Neutrophil (primary cell): ENCODE data around the gene GABBR1.
"Not testable (repeated sequence)": the region's sequence is repeated elsewhere in the genome, so short reads cannot be mapped to it uniquely, and the experiment has no call there.

Experiments used
- H3K27ac ChIP-seq: fragments of 200-600 bp; sonication (generic); 2 replicates; pipeline ENCODE4 v1.5.1; 2016; ENCODE audit warnings: mild to moderate bottlenecking, moderate library complexity
- H3K27me3 ChIP-seq: fragments of 200-600 bp; sonication (generic); 2 replicates; pipeline ENCODE4 v1.6.0; 2016; ENCODE audit warnings: mild to moderate bottlenecking
- H3K36me3 ChIP-seq: fragments of 200-600 bp; sonication (generic); 2 replicates; pipeline ENCODE4 v1.5.1; 2017
- H3K4me1 ChIP-seq, 2 experiments: fragments of 200-600 bp in 1 of 2; sonication (generic) in 1 of 2; 1 replicate in 1 of 2; 2 replicates in 1 of 2; pipeline versions ENCODE4 v1.5.1 to v1.6.1; 2013 to 2016; ENCODE audit warnings: low read depth in 1 of 2, low read length in 1 of 2, mild to moderate bottlenecking in 1 of 2, moderate library complexity in 1 of 2; ENCODE audit not compliant: control insufficient read depth in 1 of 2, insufficient read depth in 1 of 2
- H3K4me3 ChIP-seq, 2 experiments: fragments of 200-600 bp in 1 of 2; sonication (generic) in 1 of 2; 1 replicate in 1 of 2; 2 replicates in 1 of 2; pipeline ENCODE4 v1.5.1; 2013 to 2016; ENCODE audit warnings: low read depth in 1 of 2, low read length in 1 of 2, mild to moderate bottlenecking in 1 of 2, moderate library complexity in 1 of 2
- H3K9me3 ChIP-seq: fragments of 200-600 bp; sonication (generic); 2 replicates; pipeline ENCODE4 v1.5.1; 2016
- CTCF ChIP-seq: fragments of 200-600 bp; sonication (generic); IDR thresholded peaks from 2 replicates; pipeline ENCODE4 v1.5.1; 2016; ENCODE audit warnings: antibody characterized with exemption

GABBR1 gene

GRCh38 chr6:29671026-29671425 lies 38.0 kb upstream of the GABBR1 start:
- Histone ChIP-seq H3K27me3 (peaks cover 52% of the 10 kb centered on the region), H3K9me3 (no peaks in the 10 kb centered on the region), H3K27ac (no peak overlapping the region), H3K4me3 (no peak overlapping the region), H3K4me1 (no peaks in the 10 kb centered on the region), H3K36me3 (no peaks in the 10 kb centered on the region)
- TF ChIP-seq CTCF, result no peak

- H3K4me1 ChIP-seq, result no peaks in the 10 kb centered on the region
- no peak overlapping the region for H3K4me3 ChIP-seq
- TF ChIP-seq CTCF, result no peak
- H3K27ac ChIP-seq, result no peak overlapping the region
- no peaks in the 10 kb centered on the region for H3K9me3 ChIP-seq
- peaks cover 87% of the 10 kb centered on the region for H3K27me3 ChIP-seq
- H3K36me3 ChIP-seq, result no peaks in the 10 kb centered on the region
Measured at GRCh38 chr6:29667158-29667557, 34.2 kb upstream of the GABBR1 start.

- H3K27ac ChIP-seq, result no peak overlapping the region
- no peaks in the 10 kb centered on the region for H3K9me3 ChIP-seq
- no peaks in the 10 kb centered on the region for H3K4me1 ChIP-seq
- peaks cover 91% of the 10 kb centered on the region for H3K27me3 ChIP-seq
- no peak overlapping the region for H3K4me3 ChIP-seq
- no peak for TF ChIP-seq CTCF
- H3K36me3 ChIP-seq, result no peaks in the 10 kb centered on the region
Measured at GRCh38 chr6:29666826-29667130, 33.8 kb upstream of the GABBR1 start.

- Histone ChIP-seq H3K27ac (no peak overlapping the region), H3K9me3 (no peaks in the 10 kb centered on the region), H3K27me3 (peaks cover 92% of the 10 kb centered on the region), H3K4me3 (no peak overlapping the region), H3K4me1 (no peaks in the 10 kb centered on the region), H3K36me3 (no peaks in the 10 kb centered on the region)
- TF ChIP-seq CTCF, result no peak
Measured at GRCh38 chr6:29665942-29666825, 33.2 kb upstream of the GABBR1 start.

GRCh38 chr6:29663300-29664042 lies 30.5 kb upstream of the GABBR1 start:
- no peaks in the 10 kb centered on the region for H3K4me1 ChIP-seq
- H3K36me3 ChIP-seq, result no peaks in the 10 kb centered on the region
- TF ChIP-seq CTCF, result no peak
- H3K27me3 ChIP-seq, result peaks cover 92% of the 10 kb centered on the region
- no peaks in the 10 kb centered on the region for H3K9me3 ChIP-seq
- H3K27ac ChIP-seq, result no peak overlapping the region
- no peak overlapping the region for H3K4me3 ChIP-seq

GRCh38 chr6:29661502-29662141 lies 28.6 kb upstream of the GABBR1 start:
- H3K27ac ChIP-seq, H3K36me3 ChIP-seq, H3K4me3 ChIP-seq, H3K9me3 ChIP-seq, H3K4me1 ChIP-seq: not testable (repeated sequence)
- H3K27me3 ChIP-seq, result peaks cover 86% of the 10 kb centered on the region
